GM23248 (cell line): ENCODE results near the gene HARS1.

Experiments
- EZH2 ChIP-seq: fragments of 200-600 bp; sonication (generic); IDR thresholded peaks from 2 replicates; pipeline ENCODE4 v1.6.1; 2018; ENCODE audit warnings: antibody characterized with exemption, mild to moderate bottlenecking; ENCODE audit not compliant: insufficient read depth, poor library complexity, severe bottlenecking
- EZH2phosphoT487 ChIP-seq: fragments of 200-600 bp; sonication (generic); IDR thresholded peaks from 2 replicates; pipeline ENCODE4 v1.6.1; 2018; ENCODE audit warnings: antibody characterized with exemption, moderate library complexity, mild to moderate bottlenecking, low read depth; ENCODE audit not compliant: insufficient read depth

- no peak for TF ChIP-seq EZH2phosphoT487
- no peak for TF ChIP-seq EZH2
These were observed 27.2 kb downstream of the HARS1 start for GRCh38 chr5:140664030-140664358.
